ENCODE measurements around the gene THSD7A. TPM values are rescaled to one million over a fixed set of nuclear protein-coding genes. Genes with fewer than 3 reads are reported as not detected.

THSD7A gene
- total RNA-seq, 4 donors from 2014 or later: 0.30 to 2.6 (median 1.4) TPM

DNA sequence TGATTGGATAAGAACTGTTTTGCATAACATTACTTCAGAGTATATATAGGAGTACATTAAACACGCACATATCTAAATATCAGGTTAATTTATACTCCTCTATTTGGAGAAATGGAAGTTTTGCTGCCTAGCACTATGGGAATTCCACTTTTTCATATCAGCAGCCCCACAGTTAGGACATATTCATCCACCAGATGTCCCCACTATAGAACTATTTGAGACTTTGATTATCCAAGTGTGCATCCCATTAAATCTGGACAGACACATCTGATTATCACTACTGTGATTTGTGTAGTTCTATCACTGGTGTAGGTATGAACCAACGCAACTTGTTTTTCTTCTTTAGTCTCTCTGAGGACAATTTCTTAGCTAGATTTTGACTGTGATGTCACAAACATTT, 345.7 kb downstream of the THSD7A start:
- 48 to 64% methylated on average over 2 of the region's 2 CpGs for WGBS, 2 donors
- no peak for DNase-seq (ENCODE audit: low spot score in 2 of 2)
- intact Hi-C loops (cut with DNase I; ENCODE audit: low total_unique reads): no loop called here
- TF ChIP-seq, protein P1, sequence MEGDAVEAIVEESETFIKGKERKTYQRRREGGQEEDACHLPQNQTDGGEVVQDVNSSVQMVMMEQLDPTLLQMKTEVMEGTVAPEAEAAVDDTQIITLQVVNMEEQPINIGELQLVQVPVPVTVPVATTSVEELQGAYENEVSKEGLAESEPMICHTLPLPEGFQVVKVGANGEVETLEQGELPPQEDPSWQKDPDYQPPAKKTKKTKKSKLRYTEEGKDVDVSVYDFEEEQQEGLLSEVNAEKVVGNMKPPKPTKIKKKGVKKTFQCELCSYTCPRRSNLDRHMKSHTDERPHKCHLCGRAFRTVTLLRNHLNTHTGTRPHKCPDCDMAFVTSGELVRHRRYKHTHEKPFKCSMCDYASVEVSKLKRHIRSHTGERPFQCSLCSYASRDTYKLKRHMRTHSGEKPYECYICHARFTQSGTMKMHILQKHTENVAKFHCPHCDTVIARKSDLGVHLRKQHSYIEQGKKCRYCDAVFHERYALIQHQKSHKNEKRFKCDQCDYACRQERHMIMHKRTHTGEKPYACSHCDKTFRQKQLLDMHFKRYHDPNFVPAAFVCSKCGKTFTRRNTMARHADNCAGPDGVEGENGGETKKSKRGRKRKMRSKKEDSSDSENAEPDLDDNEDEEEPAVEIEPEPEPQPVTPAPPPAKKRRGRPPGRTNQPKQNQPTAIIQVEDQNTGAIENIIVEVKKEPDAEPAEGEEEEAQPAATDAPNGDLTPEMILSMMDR (IDR thresholded peaks at IDR 0.05): no peak
- TF ChIP-seq POLR2A (IDR thresholded peaks at IDR 0.05): no peak
- H3K4me3 ChIP-seq (ENCODE audit: low read depth, poor library complexity, severe bottlenecking): no peak overlapping the region

DNA sequence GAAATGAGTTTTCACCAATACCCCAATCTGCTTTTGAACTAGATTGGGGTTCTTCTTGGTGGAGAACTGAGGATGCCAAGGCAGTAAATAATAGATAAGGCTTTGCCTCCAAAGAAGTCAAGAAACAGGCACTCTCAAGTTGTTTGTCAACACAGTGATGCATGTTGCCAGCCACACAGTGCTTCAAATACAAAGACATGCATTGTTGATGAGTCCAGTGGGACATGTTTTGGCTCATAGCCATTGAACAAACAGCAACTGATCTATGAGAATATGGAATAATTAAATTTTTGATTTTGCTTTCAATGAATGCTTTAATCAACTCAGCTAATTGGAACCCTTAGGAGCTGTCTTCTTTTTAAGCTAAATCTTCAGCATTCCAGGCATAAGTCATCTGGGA, 346.4 kb downstream of the THSD7A start:
- intact Hi-C loops (cut with DNase I; ENCODE audit: low total_unique reads): no loop called here
- TF ChIP-seq, protein P1 (IDR thresholded peaks at IDR 0.05): no peak
- TF ChIP-seq POLR2A (IDR thresholded peaks at IDR 0.05): no peak
- H3K4me3 ChIP-seq (ENCODE audit: low read depth, poor library complexity, severe bottlenecking): no peak overlapping the region
- no peak for DNase-seq (ENCODE audit: low spot score in 2 of 2)

GRCh38 chr7:11480143-11480542, 351.9 kb downstream of the THSD7A start:
- no peak overlapping the region for H3K4me3 ChIP-seq (ENCODE audit: low read depth, poor library complexity, severe bottlenecking)
- intact Hi-C loops (cut with DNase I; ENCODE audit: low total_unique reads): no loop called here
- 61 to 73% methylated on average over 3 of the region's 3 CpGs for WGBS, 2 donors
- TF ChIP-seq, protein P1 (IDR thresholded peaks at IDR 0.05): no peak
- no peak for TF ChIP-seq POLR2A (IDR thresholded peaks at IDR 0.05)
- DNase-seq (ENCODE audit: low spot score in 2 of 2): no peak

DNA sequence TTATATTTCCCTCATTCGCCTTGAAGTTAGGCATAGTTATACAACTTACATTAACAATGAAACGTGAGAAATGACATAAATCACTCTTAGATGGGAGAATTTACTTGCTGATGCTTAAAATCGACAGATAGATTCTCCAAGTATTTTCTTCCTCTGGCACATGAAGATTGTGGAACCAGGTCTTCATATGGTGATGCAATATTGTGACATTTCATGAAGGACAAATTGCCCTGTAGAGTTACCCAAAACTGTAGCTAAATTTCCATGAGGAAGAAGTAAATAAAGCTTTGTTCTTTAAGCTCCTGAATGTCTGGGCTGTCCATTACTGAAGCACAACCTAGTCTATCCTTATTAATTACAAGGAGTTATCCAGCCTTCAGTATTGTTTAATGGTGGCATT, 353.1 kb downstream of the THSD7A start:
- WGBS, 2 donors: 74 to 78% methylated on average over 3 of the region's 3 CpGs
- no peak for TF ChIP-seq POLR2A (IDR thresholded peaks at IDR 0.05)
- TF ChIP-seq, protein P1 (IDR thresholded peaks at IDR 0.05): no peak
- no peak overlapping the region for H3K4me3 ChIP-seq (ENCODE audit: low read depth, poor library complexity, severe bottlenecking)
- intact Hi-C loops (cut with DNase I; ENCODE audit: low total_unique reads): loop anchor here (5.0 kb wide), 1 partner anchor 1992 kb away; no protein-coding TSS in a partner anchor
- no peak for DNase-seq (ENCODE audit: low spot score in 2 of 2)

GRCh38 chr7:11478426-11478825, 353.6 kb downstream of the THSD7A start:
- TF ChIP-seq POLR2A (IDR thresholded peaks at IDR 0.05): no peak
- TF ChIP-seq, protein P1 (IDR thresholded peaks at IDR 0.05): no peak
- WGBS, 2 donors: 97% methylated on average over 1 of the region's 1 CpG
- no peak overlapping the region for H3K4me3 ChIP-seq (ENCODE audit: low read depth, poor library complexity, severe bottlenecking)
- no peak for DNase-seq (ENCODE audit: low spot score in 2 of 2)
- intact Hi-C loops (cut with DNase I; ENCODE audit: low total_unique reads): loop anchor here (5.0 kb wide), 1 partner anchor 1991 kb away; no protein-coding TSS in a partner anchor

- TF ChIP-seq, protein P1 (IDR thresholded peaks at IDR 0.05): no peak
- TF ChIP-seq POLR2A (IDR thresholded peaks at IDR 0.05): no peak
- no peak for DNase-seq (ENCODE audit: low spot score in 2 of 2)
- H3K4me3 ChIP-seq (ENCODE audit: low read depth, poor library complexity, severe bottlenecking): no peak overlapping the region
- 81 to 83% methylated on average over 6 of the region's 6 CpGs for whole genome bisulfite sequencing, 2 donors
- intact Hi-C loops (cut with DNase I; ENCODE audit: low total_unique reads): loop anchor here (5.0 kb wide), 1 partner anchor 1988 kb away; no protein-coding TSS in a partner anchor
These were observed 357.0 kb downstream of the THSD7A start for GRCh38 chr7:11474902-11475585.

Measured in lower leg skin (tissue), 4 donors.